ENCODE measurements around the gene SLC25A27.

SLC25A27 gene

DNA sequence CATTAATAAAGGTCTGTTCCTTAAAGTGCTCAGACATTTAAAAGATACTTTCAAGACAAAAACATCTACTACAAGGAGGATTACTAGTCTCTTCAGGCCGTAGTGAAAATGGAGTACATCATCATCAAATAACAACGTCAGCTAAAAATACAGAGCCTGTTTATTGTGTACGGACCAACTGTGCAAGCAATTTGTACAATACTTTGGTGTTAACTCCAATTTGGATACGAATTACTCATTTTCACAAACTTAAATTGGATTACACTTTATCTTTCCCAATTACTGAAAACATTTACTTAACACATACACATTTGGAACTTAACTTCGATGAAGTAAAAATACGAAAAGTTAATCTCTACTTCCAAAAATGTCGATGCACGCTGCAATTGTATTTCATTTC is 959 bp upstream of the SLC25A27 start:
- DNase-seq (ENCODE audit: low read depth), result no peak

DNA sequence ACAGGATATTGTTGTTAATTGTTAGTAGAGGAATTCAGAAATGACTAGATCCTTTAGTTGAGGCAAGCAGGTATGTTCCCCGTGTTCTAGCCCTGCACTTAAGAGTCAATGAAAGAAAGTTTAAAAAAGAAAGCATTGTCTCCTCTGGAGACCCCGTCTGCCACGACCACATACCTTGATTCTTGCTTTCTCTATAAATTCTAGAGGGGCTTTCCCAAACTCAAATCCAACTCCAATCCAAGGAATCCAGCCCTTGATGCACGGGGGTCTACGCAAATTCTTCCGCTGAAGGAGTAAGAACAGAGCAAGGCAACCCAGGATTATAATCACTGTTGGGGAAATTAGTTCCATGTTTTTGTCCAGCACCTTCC is 558 bp upstream of the SLC25A27 start:
- no peak for DNase-seq (ENCODE audit: low read depth)

DNA sequence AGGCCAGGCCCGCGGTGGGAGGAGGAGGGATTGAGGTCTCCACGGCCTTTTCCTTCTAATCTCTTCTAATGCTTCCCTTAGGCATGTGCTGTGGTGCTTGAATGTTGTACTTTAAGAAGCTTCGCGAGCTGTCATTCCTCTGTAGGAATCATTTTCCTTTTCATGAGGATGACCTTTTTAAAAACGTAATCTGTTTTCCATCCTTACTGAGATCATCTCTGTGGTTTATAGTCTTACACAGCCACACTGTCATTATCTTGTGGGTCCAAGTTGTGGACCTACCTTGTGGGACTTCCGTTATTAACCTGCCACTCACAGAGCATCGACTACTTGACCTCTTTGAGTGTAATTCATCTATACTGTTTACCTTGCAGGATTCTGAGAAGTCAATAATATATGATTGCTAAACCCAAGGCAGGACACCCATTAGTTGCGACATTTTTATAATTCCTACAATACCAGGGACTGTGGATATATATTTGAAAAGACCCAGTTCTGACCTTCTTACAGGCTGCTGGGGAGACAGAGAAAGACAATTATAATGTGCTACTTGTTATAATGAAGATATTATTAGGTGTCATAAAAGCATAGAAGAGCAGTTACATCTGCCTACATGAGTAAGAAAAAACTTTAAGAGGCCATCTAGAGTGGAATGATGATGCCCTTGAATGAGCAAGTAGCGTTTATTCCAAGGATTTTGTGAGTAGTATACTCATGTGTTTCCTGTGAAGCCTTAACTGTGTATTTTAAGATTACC is 842 bp downstream of the SLC25A27 start:
- no peak for DNase-seq (ENCODE audit: low read depth)

DNA sequence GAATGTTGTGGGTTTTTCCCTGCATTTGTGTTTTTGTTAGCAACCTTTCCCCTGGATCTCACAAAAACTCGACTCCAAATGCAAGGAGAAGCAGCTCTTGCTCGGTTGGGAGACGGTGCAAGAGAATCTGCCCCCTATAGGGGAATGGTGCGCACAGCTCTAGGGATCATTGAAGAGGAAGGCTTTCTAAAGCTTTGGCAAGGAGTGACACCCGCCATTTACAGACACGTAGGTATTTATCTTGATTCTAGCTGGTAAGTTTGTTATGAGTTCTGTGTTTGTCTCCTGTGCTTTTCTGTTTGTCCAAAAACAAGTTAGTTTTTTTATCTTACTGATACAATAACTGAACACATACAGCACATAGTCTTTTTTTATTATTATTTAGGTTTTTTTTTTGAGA is 3.0 kb downstream of the SLC25A27 start:
- no peak for DNase-seq (ENCODE audit: low read depth)

DNA sequence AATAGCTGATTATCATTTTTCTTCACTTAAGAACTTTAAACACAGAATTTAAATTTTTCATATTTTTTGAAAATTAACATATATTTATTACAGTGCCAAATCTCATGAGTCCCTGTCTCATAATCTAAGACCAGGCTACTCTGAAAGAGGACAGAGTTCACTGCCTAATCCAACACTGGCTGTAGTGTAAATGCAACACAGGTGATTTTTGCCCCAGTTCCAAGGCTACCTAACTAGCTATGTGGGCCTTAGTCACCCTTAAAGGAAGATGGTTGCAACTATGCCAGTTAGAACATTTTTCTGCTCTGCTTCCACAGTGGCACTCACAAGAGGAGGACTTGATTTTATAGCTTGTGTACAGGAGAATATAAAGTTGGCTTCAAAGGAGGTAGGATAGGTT is 4.9 kb downstream of the SLC25A27 start:
- no peak for DNase-seq (ENCODE audit: low read depth)

DNA sequence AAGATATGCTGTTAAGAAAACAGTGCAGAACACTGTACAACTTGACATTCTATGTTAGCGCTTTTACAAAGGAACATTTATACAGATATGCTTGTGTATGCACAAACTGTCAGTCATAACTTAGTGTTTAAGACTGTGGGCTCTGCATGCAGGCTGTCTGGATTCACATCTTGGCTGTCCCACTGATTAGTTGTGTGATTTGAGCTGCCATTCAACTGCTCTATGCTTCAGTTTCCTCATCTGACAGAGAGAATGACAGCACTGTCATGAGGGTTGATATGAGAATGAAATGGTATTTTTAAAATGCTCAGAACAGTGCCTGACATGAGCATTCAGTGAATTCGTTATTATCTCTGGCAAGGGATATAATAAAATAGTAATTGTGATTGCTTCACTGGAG is 8.7 kb downstream of the SLC25A27 start:
- DNase-seq (ENCODE audit: low read depth), result no peak

DNA sequence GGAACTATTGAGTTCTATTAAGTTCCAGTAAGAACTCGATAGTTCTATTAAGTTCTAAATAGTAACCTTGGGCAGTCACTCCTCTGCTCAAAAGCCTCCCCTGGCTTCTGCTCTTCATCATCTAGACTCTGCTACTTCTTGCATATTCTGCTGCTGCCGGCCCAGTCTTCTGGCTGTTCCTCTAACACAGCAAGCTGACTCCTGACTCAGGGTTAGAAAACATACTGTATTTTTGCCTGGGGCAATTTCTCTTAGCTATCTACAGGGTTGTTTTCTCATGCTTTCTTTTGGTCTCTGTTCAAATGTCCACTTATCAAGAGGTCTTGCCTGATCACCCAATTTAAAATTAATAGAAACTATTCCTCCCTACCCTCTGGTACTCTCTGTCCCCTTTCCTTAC is 14.6 kb downstream of the SLC25A27 start:
- DNase-seq (ENCODE audit: low read depth), result no peak

DNA sequence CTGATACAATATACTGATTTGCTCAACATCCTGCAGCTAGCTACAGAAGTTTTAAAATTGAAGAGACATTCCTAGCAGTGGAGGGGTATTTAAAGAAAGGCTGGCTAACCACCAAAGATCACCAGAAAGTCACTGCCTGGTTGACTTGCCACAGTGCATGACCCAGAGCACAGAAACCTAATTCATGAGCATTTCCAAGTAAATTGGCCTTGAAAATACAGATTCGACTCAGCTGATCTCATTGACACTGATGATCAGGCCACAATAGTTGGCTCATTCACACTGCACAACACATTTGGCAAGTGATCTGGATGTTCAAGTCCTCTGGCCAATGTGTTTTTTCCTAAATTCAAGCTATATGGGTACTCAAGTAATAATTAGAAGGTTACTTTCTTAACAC is 21.6 kb downstream of the SLC25A27 start:
- DNase-seq (ENCODE audit: low read depth), result no peak

DNA sequence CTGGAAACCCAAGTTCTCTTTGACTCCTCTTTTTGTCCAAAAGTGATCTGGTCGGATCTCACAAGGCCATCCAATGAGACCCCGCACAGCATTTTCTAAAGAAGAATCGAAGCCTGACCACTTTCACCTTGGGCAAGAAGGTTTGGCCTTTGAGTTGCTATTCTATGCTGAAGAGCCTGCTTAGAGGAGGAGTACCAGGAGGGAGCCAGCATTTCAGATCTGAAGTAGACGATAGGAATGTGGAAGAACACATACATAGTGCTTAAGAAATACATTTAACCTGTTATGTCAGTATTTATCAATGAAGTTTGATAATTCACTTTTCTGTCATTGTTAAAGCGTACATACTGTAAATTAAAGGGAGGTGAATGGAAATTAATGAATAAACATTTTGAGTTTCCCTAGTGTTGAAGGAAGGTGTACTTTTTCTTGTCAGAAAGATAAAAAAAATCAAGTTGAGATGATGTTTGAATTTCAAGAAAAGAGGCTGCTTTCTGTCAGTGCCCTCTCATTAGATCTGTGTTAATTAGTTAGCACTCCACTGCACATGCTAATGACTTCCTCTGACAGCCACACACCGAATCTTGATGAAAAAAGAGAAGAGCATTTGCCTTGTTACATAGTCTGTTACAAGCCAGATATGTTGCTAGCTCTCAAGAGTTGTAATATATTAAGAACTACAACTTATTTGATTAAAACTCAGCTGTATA is 24.0 kb downstream of the SLC25A27 start:
- no peak for DNase-seq (ENCODE audit: low read depth)

DNA sequence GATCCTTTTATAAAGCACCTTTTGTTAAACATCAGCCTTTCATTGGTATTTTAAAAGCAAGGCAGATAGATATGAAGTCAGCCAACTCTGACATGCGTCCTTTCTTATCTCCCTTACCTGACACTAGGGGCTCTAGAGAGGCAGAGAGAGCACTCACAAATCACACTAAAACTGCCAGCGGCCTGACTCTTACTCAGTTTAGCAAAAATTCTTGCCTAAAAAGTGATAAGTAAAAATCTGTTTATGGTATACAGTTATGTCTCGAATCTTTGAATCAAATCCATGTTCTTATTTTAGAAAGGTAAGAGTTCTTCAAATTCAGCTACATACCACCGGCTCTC is 24.5 kb downstream of the SLC25A27 start:
- DNase-seq (ENCODE audit: low read depth), result no peak

DNA sequence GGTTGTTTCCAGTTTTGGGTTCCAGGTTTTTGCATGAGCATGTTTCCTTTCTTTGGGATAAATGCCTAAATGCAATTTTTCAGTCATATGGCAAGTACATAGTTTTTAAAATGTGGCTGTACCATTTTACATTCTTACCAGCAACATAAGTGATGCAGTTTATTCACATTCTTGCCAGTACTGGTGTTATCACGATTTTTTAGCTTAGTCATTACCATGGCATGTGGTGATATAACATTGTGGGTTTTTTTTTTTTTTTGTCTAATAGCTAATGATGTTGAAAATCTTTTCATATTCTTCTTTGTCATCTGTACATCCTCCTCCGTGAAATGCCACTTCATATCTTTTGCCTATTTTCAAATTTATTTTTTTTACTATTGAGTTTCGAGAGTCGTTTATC is 32.0 kb downstream of the SLC25A27 start:
- DNase-seq (ENCODE audit: low read depth), result no peak

DNA sequence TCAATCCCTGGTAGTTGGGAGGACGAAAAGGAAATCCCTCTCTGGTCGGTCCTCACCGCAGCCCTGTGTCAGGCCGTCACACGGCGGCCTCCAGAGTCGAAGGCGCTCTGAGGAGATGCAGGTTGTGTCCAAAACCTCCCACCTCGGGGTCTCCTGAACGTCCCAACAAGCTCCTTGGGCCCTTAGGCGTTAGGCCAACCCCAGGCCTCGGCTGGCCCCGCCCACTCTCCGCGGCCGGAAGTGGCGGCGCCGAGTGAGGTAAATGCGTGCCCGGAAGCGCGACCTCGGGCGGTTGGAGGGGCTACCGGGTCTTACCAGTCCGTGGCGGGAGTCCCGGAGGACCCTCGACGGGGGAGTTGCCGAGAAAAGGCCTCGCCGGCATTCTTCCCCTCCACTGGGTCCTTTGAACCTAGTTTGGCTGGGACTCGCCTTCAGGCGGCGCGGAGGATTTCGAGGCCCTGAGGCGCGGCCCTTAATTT is 34.9 kb downstream of the SLC25A27 start, which contains the start of gene TDRD6:
TDRD6 (plus strand) TSS at position 267 of the 479 bp plus-strand sequence. CDS start 244 bp downstream, outside the sequence.
- DNase-seq (ENCODE audit: low read depth), result no peak

DNA sequence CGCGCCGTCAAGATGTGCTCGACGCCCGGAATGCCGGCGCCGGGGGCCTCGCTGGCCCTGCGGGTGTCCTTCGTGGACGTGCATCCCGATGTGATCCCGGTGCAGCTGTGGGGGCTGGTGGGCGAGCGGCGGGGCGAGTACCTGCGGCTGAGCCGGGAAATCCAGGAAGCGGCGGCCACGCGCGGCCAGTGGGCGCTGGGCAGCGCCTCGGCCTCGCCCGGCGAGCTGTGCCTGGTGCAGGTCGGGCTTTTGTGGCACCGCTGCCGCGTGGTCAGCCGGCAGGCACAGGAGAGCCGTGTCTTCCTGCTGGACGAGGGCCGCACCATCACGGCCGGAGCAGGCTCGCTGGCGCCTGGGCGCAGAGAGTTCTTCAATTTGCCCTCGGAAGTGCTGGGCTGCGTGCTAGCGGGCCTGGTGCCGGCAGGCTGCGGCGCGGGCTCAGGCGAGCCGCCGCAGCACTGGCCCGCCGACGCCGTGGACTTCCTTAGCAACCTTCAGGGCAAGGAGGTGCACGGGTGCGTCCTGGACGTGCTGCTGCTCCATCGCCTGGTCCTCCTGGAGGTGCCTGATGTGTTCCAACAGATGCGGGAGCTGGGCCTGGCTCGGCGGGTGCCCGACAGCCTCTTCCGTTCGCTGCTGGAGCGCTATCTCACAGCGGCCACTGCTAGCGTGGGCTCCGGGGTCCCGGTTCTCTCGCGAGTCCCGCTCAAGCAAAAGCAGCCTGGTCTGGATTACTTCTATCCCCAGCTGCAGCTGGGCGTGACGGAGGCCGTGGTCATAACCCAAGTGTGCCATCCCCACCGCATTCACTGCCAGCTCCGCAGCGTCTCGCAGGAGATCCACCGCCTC is 35.6 kb downstream of the SLC25A27 start:
- no peak for DNase-seq (ENCODE audit: low read depth)

DNA sequence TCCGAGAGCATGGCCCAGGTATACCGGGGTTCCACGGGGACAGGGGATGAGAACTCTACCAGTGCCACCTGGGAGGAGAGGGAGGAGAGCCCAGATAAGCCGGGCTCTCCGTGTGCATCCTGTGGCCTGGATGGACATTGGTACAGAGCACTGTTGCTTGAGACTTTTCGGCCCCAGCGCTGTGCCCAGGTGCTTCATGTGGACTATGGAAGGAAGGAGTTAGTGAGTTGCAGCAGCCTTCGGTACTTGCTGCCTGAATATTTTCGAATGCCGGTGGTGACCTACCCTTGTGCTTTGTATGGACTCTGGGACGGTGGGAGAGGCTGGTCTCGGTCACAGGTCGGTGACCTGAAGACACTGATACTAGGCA is 36.2 kb downstream of the SLC25A27 start:
- DNase-seq (ENCODE audit: low read depth), result no peak

DNA sequence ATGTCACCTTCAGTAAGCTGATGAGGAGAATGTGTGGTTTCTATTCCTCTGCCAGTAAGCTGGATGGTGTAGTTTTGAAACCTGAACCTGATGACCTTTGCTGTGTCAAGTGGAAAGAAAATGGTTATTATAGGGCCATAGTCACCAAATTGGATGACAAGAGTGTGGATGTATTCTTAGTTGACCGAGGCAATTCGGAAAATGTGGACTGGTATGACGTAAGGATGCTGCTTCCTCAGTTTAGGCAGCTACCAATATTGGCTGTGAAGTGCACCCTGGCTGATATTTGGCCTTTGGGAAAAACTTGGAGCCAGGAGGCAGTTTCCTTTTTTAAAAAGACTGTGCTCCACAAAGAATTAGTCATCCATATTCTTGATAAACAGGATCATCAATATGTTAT is 36.9 kb downstream of the SLC25A27 start:
- no peak for DNase-seq (ENCODE audit: low read depth)

DNA sequence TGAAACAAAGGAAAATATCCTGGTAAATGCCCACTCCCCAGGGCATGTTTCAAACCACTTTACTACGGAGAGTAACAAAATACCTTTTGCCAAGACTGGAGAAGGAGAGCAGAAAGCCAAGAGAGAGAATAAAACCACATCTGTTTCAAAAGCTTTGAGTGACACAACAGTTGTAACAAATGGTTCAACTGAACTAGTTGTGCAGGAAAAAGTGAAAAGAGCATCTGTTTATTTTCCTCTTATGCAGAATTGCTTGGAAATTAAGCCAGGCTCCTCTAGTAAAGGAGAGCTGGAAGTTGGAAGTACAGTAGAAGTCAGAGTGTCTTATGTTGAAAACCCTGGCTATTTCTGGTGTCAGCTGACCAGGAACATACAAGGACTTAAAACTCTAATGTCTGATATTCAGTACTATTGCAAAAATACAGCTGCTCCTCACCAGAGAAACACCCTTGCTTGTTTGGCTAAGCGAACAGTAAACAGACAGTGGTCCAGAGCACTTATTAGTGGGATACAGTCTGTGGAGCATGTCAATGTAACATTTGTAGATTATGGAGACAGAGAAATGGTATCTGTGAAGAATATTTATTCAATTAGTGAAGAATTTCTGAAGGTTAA is 37.5 kb downstream of the SLC25A27 start:
- no peak for DNase-seq (ENCODE audit: low read depth)

DNA sequence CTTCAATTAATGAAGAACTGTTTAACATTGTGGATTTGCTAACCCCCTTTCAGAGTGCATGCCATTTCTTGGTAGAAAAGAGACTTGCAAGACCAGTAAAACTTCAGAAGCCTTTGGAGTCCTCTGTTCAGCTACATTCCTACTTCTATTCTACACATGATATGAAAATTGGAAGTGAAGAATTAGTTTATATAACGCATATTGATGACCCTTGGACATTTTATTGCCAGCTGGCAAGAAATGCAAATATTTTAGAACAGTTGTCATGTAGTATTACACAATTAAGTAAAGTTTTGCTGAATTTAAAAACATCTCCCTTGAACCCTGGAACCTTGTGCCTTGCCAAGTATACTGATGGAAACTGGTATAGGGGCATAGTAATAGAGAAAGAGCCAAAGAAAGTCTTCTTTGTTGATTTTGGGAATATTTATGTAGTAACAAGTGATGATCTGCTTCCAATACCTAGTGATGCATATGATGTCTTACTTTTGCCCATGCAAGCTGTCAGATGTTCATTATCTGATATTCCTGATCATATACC is 38.2 kb downstream of the SLC25A27 start:
- DNase-seq (ENCODE audit: low read depth), result no peak

DNA sequence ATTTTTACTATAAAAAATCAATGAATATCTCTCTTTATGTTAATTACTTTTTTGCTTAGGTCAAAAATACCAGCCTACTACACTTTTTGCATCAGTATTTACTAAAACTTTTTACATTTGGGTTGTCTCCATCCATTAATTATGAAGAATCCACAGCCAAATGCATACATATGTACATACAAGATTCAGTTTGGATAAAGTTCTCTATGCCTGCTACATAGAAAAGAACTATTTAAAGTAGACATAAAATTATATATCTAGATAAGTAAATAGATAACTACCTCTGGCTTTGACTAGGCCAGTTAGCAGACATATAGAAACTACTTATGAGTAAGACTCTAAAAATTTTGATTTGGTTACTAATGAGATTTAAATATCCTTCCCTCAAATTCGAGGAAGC is 47.2 kb downstream of the SLC25A27 start:
- no peak for DNase-seq (ENCODE audit: low read depth)

DNA sequence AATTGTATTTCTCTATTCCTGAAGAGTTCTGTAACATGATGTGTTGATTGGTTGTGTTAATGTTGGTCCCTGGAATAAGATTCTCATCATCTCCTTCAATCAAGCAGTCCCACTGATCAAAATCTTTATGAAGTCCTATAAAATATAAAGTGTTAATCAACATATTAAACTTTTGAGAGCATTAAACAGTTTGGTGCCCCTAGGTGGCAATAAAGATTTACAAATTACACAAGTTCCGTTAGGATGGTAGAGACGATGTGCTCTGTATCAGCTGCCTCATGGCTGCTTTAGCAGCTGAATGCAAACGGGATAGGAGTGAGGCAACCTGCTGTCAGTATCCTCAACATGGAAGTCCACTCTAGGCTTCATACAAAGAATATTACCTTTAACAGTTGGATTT is 51.8 kb downstream of the SLC25A27 start:
- DNase-seq (ENCODE audit: low read depth), result no peak

DNA sequence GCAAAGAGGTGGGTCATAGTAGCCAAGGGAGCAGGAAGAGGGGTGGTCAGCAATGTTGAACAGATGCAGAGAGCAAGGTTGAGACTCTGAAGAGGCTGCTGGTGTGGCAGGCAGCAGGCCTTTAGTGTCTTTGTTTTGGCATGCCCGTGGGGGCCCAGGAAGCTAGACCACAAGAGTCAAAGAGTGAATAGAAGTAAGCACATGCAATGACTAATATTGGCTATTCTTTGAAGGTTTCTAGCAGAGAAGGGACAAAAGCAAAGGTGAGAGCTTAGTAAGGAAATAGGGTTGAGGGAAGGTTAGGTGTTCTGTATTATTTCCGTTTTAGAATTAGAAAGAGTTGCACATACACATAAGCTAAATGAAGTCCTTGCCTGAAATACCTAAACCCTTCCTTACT is 53.7 kb downstream of the SLC25A27 start:
- no peak for DNase-seq (ENCODE audit: low read depth)

DNA sequence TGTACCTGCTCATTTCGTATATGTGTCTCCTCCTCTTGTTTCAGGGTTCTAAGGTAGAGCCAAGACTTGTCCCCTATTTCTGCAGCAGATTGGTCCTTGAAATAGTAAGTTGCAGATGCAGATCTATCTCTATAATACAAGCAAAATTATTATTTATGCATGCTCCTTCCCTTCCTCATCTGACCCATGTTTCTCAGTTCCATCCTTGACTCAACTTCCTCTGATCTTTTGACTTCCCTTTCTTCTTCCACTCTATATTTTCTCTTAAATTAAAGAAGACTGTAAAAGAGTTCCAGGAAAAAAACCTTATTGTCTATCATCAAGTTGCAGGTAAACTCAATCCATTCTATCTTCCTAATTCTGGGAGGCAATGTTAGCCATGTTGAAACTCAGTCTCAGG is 58.7 kb downstream of the SLC25A27 start:
- no peak for DNase-seq (ENCODE audit: low read depth)

DNA sequence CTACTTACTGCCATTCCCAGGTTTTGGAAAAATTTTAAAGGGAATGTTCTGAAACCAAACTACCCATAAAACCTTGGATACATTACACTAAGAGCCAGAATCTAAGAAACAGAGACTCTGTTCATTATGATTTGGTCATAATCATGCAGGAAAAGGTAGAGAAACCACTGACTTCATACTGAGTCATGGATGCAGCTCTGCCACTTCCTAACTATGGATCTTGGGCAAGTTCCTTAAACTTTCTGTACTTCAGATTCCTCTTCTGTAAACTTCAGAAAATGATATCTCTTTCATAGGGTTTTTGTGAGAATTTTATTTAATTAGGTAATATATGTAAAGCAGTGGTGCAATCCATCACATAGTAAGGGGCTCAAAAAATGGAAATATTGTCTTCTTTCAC is 62.4 kb downstream of the SLC25A27 start:
- DNase-seq (ENCODE audit: low read depth), result no peak

Data from stimulated activated CD4-positive, alpha-beta T cell treated with anti-CD3 and anti-CD28 coated beads, Interleukin-2, amount 100 ng/mL, for 4 hours (primary cell).